ENCODE results near the gene CITED4. TPM values are rescaled to one million over a fixed set of nuclear protein-coding genes. Genes with fewer than 3 reads are reported as not detected.

CITED4 gene
- total RNA-seq, 2 donors from 2014 or later = 9.0 to 9.5 TPM

DNA sequence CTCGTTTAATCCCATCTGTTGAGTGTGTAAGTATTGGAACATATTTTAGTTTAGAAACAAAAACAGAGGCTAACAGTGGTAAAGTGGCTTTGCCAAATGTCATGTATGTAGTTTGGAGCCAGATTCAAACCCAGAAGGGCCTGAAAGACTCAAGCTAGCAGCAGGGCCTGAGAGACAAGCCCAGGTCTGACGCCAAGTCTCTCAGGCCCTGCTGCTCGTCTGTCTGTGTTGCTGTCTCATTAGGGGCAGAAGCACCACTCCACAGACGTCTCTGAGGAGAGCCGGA lies 8.3 kb downstream of the CITED4 start:
- Mint-ChIP-seq H3K4me3 (no peak overlapping the region), H3K27ac (no peak overlapping the region), H3K27me3 (ENCODE audit: insufficient read depth) (peaks cover 9% of the 10 kb centered on the region), H3K4me1 (peaks cover 4% of the 10 kb centered on the region), H3K36me3 (ENCODE audit: low read depth) (no peaks in the 10 kb centered on the region), H3K9me3 (no peaks in the 10 kb centered on the region)
- no peak for DNase-seq
- Histone ChIP-seq H3K27ac (ENCODE audit: low read depth, low read length) (no peak overlapping the region), H3K9ac (ENCODE audit: extremely low read depth, low read length, poor library complexity, severe bottlenecking) (no peak overlapping the region), H3K36me3 (ENCODE audit: control insufficient read depth, insufficient read depth, low read length) (no peaks in the 10 kb centered on the region), H3K4me1 (ENCODE audit: control insufficient read depth, insufficient read depth, low read length) (no peaks in the 10 kb centered on the region), H3K9me3 (ENCODE audit: control insufficient read depth, low read length) (no peaks in the 10 kb centered on the region), H3K4me3 (ENCODE audit: low read length) (no peak overlapping the region), H3K27me3 (ENCODE audit: control insufficient read depth, insufficient read depth, low read length, poor library complexity, severe bottlenecking) (peaks cover 11% of the 10 kb centered on the region)
- TF ChIP-seq, protein P1, sequence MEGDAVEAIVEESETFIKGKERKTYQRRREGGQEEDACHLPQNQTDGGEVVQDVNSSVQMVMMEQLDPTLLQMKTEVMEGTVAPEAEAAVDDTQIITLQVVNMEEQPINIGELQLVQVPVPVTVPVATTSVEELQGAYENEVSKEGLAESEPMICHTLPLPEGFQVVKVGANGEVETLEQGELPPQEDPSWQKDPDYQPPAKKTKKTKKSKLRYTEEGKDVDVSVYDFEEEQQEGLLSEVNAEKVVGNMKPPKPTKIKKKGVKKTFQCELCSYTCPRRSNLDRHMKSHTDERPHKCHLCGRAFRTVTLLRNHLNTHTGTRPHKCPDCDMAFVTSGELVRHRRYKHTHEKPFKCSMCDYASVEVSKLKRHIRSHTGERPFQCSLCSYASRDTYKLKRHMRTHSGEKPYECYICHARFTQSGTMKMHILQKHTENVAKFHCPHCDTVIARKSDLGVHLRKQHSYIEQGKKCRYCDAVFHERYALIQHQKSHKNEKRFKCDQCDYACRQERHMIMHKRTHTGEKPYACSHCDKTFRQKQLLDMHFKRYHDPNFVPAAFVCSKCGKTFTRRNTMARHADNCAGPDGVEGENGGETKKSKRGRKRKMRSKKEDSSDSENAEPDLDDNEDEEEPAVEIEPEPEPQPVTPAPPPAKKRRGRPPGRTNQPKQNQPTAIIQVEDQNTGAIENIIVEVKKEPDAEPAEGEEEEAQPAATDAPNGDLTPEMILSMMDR (conservative IDR thresholded peaks at IDR 0.05) = no peak
- WGBS, 2 experiments (ENCODE audit: insufficient coverage in 1 of 2, insufficient read length in 1 of 2) = 91 to 93% methylated on average over 5 of the region's 5 CpGs

DNA sequence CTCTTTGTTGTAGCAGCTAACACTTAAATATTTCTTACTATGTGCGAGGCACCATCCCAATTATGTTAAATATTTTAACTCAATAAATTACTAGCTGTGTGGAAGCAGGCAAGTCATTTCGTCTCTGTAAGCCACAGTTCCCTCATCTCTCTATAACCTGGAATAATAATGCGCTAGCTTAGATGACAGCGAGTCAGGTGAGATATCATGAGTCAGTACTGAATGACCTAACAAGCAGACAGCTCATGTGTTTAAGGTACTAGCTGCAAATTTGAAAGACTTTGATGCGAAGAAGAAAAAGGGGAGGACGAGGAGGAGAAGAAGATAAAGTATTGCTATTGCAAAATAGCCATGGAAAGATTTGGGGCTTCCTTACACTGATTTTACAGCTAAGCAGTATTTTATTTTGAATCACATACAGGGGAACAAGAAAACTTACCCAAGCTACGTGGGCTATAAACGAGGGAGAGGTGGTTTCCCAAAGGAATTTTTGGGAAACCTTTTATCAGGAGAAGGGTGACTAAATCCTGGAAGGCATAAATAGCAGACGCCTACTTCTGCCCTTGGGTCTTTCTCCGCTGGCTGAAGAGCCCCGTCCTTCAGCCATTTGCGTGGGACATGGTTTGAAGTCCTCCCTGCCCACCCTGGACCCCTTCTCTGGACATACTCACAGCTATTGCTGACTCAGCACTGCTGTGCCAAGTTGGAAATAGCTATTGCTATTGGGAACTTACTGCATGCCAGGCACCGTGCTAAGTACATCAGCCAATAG lies 8.9 kb downstream of the CITED4 start:
- peaks cover 5% of the 10 kb centered on the region for H3K27me3 ChIP-seq (ENCODE audit: control insufficient read depth, insufficient read depth, low read length, poor library complexity, severe bottlenecking)
- no peaks in the 10 kb centered on the region for H3K36me3 ChIP-seq (ENCODE audit: control insufficient read depth, insufficient read depth, low read length)
- peaks cover 3% of the 10 kb centered on the region for H3K4me1 Mint-ChIP-seq
- no peak overlapping the region for H3K27ac Mint-ChIP-seq
- H3K27me3 Mint-ChIP-seq (ENCODE audit: insufficient read depth) = peaks cover 4% of the 10 kb centered on the region
- no peak overlapping the region for H3K9ac ChIP-seq (ENCODE audit: extremely low read depth, low read length, poor library complexity, severe bottlenecking)
- H3K4me3 ChIP-seq (ENCODE audit: low read length) = no peak overlapping the region
- H3K27ac ChIP-seq (ENCODE audit: low read depth, low read length) = no peak overlapping the region
- no peak overlapping the region for H3K4me3 Mint-ChIP-seq
- no peak for DNase-seq
- H3K9me3 Mint-ChIP-seq = no peaks in the 10 kb centered on the region
- H3K9me3 ChIP-seq (ENCODE audit: control insufficient read depth, low read length) = no peaks in the 10 kb centered on the region
- H3K36me3 Mint-ChIP-seq (ENCODE audit: low read depth) = no peaks in the 10 kb centered on the region
- TF ChIP-seq, protein P1 (conservative IDR thresholded peaks at IDR 0.05) = no peak
- WGBS, 2 experiments (ENCODE audit: insufficient coverage in 1 of 2, insufficient read length in 1 of 2) = 89 to 92% methylated on average over 11 to 13 of the region's 13 CpGs
- no peaks in the 10 kb centered on the region for H3K4me1 ChIP-seq (ENCODE audit: control insufficient read depth, insufficient read depth, low read length)

DNA sequence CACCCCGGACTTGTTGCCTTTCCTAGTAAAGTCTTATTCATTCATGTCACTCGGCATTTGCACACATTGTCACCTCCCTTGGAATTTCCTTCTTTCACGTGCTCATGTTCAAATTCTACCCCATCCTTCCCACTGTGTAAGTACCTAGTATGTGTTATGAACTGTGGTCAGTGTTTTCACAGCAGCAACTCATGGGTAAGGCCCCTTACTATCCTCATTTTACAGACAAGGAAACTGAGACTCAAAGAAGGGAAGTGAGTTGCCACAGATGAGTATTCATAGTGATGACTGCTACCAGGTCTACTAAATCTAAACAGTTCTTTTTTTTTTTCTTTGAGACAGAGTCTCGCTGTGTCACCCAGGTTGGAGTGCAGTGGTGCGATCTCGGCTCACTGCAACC lies 10.5 kb downstream of the CITED4 start:
- peaks cover 2% of the 10 kb centered on the region for H3K27me3 Mint-ChIP-seq (ENCODE audit: insufficient read depth)
- Histone ChIP-seq H3K9ac (ENCODE audit: extremely low read depth, low read length, poor library complexity, severe bottlenecking) (no peak overlapping the region), H3K27ac (ENCODE audit: low read depth, low read length) (no peak overlapping the region), H3K4me3 (ENCODE audit: low read length) (no peak overlapping the region), H3K27me3 (ENCODE audit: control insufficient read depth, insufficient read depth, low read length, poor library complexity, severe bottlenecking) (no peaks in the 10 kb centered on the region), H3K36me3 (ENCODE audit: control insufficient read depth, insufficient read depth, low read length) (no peaks in the 10 kb centered on the region), H3K4me1 (ENCODE audit: control insufficient read depth, insufficient read depth, low read length) (no peaks in the 10 kb centered on the region), H3K9me3 (ENCODE audit: control insufficient read depth, low read length) (no peaks in the 10 kb centered on the region)
- no peaks in the 10 kb centered on the region for H3K9me3 Mint-ChIP-seq
- TF ChIP-seq, protein P1 (conservative IDR thresholded peaks at IDR 0.05) = no peak
- peaks cover 1% of the 10 kb centered on the region for H3K4me1 Mint-ChIP-seq
- H3K4me3 Mint-ChIP-seq = no peak overlapping the region
- DNase-seq = no peak
- WGBS, 2 experiments (ENCODE audit: insufficient coverage in 1 of 2, insufficient read length in 1 of 2) = 77 to 88% methylated on average over 5 of the region's 6 CpGs
- no peak overlapping the region for H3K27ac Mint-ChIP-seq
- H3K36me3 Mint-ChIP-seq (ENCODE audit: low read depth) = no peaks in the 10 kb centered on the region

All from endodermal cell (in vitro differentiated cells).